HepG2 (cell line): ENCODE measurements around the gene C16orf90. TPM values are rescaled to one million over a fixed set of nuclear protein-coding genes. Genes with fewer than 3 reads are reported as not detected.

ENCODE experiments used
- ATM ChIP-seq: fragments of 450-650 bp; IDR thresholded peaks from 2 replicates; pipeline ENCODE4 v1.7.1; 2017; ENCODE audit warnings: mild to moderate bottlenecking, borderline replicate concordance
- ETV6 ChIP-seq: sonication (generic); formaldehyde crosslinking; conservative IDR thresholded peaks from 2 replicates; pipeline ENCODE4 v1.4.0; 2020; ENCODE audit warnings: missing genetic modification reagents
- GABPA ChIP-seq, 2 experiments: IDR thresholded peaks; 2 replicates each; pipeline ENCODE4 v1.6.1; 2011 to 2016; ENCODE audit warnings: low read depth in 2 of 2, low read length in 1 of 2, missing biosample characterization in 1 of 2, missing genetic modification characterization in 1 of 2
- GABPB1 ChIP-seq: IDR thresholded peaks from 2 replicates; pipeline ENCODE4 v1.6.1; 2016; ENCODE audit warnings: mild to moderate bottlenecking, missing genetic modification reagents, moderate library complexity, missing compliant biosample characterization
- MAZ ChIP-seq, 2 experiments: sonication (generic) in 1 of 2; formaldehyde crosslinking in 1 of 2; IDR thresholded peaks; 2 replicates each; pipeline versions ENCODE4 v1.5.0 to v1.6.1; 2012 to 2020; ENCODE audit warnings: low read depth in 2 of 2, mild to moderate bottlenecking in 2 of 2, borderline replicate concordance in 1 of 2, improper control_type of control experiment in 1 of 2, low read length in 1 of 2, missing genetic modification reagents in 1 of 2, moderate library complexity in 1 of 2
- MIER3 ChIP-seq: IDR thresholded peaks from 2 replicates; pipeline ENCODE4 v1.6.1; 2016; ENCODE audit warnings: missing compliant biosample characterization, borderline replicate concordance
- PITX1 ChIP-seq: sonication (generic); formaldehyde crosslinking; IDR thresholded peaks from 2 replicates; pipeline ENCODE4 v1.5.1; 2020; ENCODE audit warnings: mild to moderate bottlenecking, missing genetic modification reagents
- POLR2A ChIP-seq, 2 experiments: IDR thresholded peaks; 2 replicates each; pipeline ENCODE4 v1.6.1; 2011; ENCODE audit warnings: low read depth in 2 of 2, low read length in 2 of 2, mild to moderate bottlenecking in 1 of 2, moderate library complexity in 1 of 2; ENCODE audit not compliant: insufficient read depth in 1 of 2
- ZBTB38 ChIP-seq: sonication (generic); formaldehyde crosslinking; IDR thresholded peaks from 2 replicates; pipeline ENCODE4 v1.5.1; 2020; ENCODE audit warnings: mild to moderate bottlenecking, missing genetic modification reagents
- ZFP36L2 ChIP-seq: sonication (generic); formaldehyde crosslinking; IDR thresholded peaks from 2 replicates; pipeline ENCODE4 v1.4.0; 2020; ENCODE audit warnings: missing genetic modification reagents
- ZNF816 ChIP-seq: sonication (generic); formaldehyde crosslinking; IDR thresholded peaks from 2 replicates; pipeline ENCODE4 v1.8.0; 2022; ENCODE audit warnings: missing genetic modification reagents, mild to moderate bottlenecking, borderline replicate concordance
- polyA plus RNA-seq, 8 experiments: library from polyadenylated mRNA; depleted of rRNA in 3 of 8; stranded (reverse) in 7 of 8; unstranded in 1 of 8; fragments of >200 nt; fragmentation: Illumina TruSeq in 4 of 8; extraction: Trizol in 4 of 8; gene quantifications; 2 replicates each; pipeline versions ENCODE4 v1.2.1 to v1.2.3, GENCODE V29; 2011 to 2016; ENCODE audit warnings: low read depth in 4 of 8, missing spikeins in 1 of 8, mixed read lengths in 1 of 8; ENCODE audit not compliant: insufficient read depth in 1 of 8
- total RNA-seq, 5 experiments: library from RNA; depleted of rRNA; stranded (reverse); fragments of >200 nt; fragmentation: Illumina TruSeq; extraction: Trizol; gene quantifications; 2 replicates each; pipeline ENCODE4 v1.2.3, GENCODE V29; 2016; ENCODE audit warnings: low read depth in 1 of 5
- TF ChIP-seq, protein P1 (sequence below): sonication (generic); formaldehyde crosslinking; IDR thresholded peaks from 2 replicates; pipeline ENCODE4 v1.4.0; 2020; ENCODE audit warnings: missing genetic modification reagents
- TF ChIP-seq, protein P2 (sequence below): sonication (generic); formaldehyde crosslinking; IDR thresholded peaks from 2 replicates; pipeline ENCODE4 v1.4.0; 2020; ENCODE audit warnings: missing genetic modification reagents
- TF ChIP-seq, protein P3 (sequence below): sonication (generic); formaldehyde crosslinking; IDR thresholded peaks from 2 replicates; pipeline ENCODE4 v1.4.0; 2020; ENCODE audit warnings: mild to moderate bottlenecking, missing genetic modification reagents
- TF ChIP-seq, protein P4 (sequence below): IDR thresholded peaks from 2 replicates; pipeline ENCODE4 v1.6.1; 2016; ENCODE audit warnings: low read depth, borderline replicate concordance
- TF ChIP-seq, protein P5 (sequence below): IDR thresholded peaks from 2 replicates; pipeline ENCODE4 v1.6.1; 2016; ENCODE audit warnings: missing genetic modification reagents, missing compliant biosample characterization
- TF ChIP-seq, protein P6 (sequence below), 2 experiments: IDR thresholded peaks; 2 replicates each; pipeline ENCODE4 v1.6.1; 2011 to 2012; ENCODE audit warnings: low read length in 2 of 2, borderline replicate concordance in 1 of 2, low read depth in 1 of 2, mild to moderate bottlenecking in 1 of 2, moderate library complexity in 1 of 2

The C16orf90 gene
- total and polyA plus RNA-seq, 2 of the 13 experiments (the other 11 are each of a cell fraction or from before 2014, with no cell fraction given), result not detected

DNA sequence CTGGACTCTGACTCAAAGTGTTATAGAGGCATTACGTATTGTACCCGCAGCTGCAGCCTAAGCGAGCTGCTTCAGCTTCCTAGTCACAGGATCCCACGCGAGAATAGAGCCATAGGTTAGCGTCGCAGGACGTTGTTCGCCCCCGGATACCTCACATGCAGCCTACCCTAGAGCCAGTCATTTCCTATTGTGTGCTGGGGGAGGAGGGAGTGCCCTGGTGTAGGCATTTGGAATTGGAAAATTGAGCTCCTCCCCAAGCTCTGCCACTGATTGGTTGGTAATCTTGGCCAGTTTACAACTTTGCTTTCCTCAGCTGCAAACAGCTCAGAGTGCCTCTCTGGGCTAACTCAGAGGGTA is 51.3 kb downstream of the C16orf90 start (continued):
- TF ChIP-seq, protein P1, sequence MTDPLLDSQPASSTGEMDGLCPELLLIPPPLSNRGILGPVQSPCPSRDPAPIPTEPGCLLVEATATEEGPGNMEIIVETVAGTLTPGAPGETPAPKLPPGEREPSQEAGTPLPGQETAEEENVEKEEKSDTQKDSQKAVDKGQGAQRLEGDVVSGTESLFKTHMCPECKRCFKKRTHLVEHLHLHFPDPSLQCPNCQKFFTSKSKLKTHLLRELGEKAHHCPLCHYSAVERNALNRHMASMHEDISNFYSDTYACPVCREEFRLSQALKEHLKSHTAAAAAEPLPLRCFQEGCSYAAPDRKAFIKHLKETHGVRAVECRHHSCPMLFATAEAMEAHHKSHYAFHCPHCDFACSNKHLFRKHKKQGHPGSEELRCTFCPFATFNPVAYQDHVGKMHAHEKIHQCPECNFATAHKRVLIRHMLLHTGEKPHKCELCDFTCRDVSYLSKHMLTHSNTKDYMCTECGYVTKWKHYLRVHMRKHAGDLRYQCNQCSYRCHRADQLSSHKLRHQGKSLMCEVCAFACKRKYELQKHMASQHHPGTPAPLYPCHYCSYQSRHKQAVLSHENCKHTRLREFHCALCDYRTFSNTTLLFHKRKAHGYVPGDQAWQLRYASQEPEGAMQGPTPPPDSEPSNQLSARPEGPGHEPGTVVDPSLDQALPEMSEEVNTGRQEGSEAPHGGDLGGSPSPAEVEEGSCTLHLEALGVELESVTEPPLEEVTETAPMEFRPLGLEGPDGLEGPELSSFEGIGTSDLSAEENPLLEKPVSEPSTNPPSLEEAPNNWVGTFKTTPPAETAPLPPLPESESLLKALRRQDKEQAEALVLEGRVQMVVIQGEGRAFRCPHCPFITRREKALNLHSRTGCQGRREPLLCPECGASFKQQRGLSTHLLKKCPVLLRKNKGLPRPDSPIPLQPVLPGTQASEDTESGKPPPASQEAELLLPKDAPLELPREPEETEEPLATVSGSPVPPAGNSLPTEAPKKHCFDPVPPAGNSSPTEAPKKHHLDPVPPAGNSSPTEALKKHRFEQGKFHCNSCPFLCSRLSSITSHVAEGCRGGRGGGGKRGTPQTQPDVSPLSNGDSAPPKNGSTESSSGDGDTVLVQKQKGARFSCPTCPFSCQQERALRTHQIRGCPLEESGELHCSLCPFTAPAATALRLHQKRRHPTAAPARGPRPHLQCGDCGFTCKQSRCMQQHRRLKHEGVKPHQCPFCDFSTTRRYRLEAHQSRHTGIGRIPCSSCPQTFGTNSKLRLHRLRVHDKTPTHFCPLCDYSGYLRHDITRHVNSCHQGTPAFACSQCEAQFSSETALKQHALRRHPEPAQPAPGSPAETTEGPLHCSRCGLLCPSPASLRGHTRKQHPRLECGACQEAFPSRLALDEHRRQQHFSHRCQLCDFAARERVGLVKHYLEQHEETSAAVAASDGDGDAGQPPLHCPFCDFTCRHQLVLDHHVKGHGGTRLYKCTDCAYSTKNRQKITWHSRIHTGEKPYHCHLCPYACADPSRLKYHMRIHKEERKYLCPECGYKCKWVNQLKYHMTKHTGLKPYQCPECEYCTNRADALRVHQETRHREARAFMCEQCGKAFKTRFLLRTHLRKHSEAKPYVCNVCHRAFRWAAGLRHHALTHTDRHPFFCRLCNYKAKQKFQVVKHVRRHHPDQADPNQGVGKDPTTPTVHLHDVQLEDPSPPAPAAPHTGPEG, result no peak
- TF ChIP-seq ATM, result no peak
- TF ChIP-seq MIER3, result no peak
- TF ChIP-seq, protein P2, sequence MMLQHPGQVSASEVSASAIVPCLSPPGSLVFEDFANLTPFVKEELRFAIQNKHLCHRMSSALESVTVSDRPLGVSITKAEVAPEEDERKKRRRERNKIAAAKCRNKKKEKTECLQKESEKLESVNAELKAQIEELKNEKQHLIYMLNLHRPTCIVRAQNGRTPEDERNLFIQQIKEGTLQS (CRISPR knock-in tag), result no peak
- TF ChIP-seq GABPB1 (CRISPR knock-in tag), result no peak
- TF ChIP-seq ZNF816 (CRISPR knock-in tag), result no peak
- no peak for TF ChIP-seq PITX1 (CRISPR knock-in tag)
- TF ChIP-seq, protein P3, sequence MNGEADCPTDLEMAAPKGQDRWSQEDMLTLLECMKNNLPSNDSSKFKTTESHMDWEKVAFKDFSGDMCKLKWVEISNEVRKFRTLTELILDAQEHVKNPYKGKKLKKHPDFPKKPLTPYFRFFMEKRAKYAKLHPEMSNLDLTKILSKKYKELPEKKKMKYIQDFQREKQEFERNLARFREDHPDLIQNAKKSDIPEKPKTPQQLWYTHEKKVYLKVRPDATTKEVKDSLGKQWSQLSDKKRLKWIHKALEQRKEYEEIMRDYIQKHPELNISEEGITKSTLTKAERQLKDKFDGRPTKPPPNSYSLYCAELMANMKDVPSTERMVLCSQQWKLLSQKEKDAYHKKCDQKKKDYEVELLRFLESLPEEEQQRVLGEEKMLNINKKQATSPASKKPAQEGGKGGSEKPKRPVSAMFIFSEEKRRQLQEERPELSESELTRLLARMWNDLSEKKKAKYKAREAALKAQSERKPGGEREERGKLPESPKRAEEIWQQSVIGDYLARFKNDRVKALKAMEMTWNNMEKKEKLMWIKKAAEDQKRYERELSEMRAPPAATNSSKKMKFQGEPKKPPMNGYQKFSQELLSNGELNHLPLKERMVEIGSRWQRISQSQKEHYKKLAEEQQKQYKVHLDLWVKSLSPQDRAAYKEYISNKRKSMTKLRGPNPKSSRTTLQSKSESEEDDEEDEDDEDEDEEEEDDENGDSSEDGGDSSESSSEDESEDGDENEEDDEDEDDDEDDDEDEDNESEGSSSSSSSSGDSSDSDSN (CRISPR knock-in tag), result no peak
- TF ChIP-seq POLR2A (IDR thresholded peaks at IDR 0.05; ENCODE audit: insufficient read depth in 1 of 2, low read depth in 2 of 2, low read length in 2 of 2), result peak; percentile 73 to 76
- TF ChIP-seq MAZ (IDR thresholded peaks at IDR 0.05; ENCODE audit: borderline replicate concordance, low read depth, low read length), result no peak
- 0 out of 2 replicates have a peak, but pooled peaks have one; percentile 8 for TF ChIP-seq MAZ (CRISPR knock-in tag; IDR thresholded peaks at IDR 0.05; ENCODE audit: low read depth)
- TF ChIP-seq, protein P4, sequence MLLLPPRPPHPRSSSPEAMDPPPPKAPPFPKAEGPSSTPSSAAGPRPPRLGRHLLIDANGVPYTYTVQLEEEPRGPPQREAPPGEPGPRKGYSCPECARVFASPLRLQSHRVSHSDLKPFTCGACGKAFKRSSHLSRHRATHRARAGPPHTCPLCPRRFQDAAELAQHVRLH (CRISPR knock-in tag), result no peak
- no peak for TF ChIP-seq ZFP36L2 (CRISPR knock-in tag)
- peak; percentile 49; the same call in 1 of the 2 replicates for TF ChIP-seq ZBTB38
- peak; percentile 23; the same call in 1 of the 2 replicates for TF ChIP-seq GABPA (IDR thresholded peaks at IDR 0.05; ENCODE audit: low read depth, low read length)
- TF ChIP-seq GABPA (CRISPR knock-in tag; IDR thresholded peaks at IDR 0.05; ENCODE audit: low read depth), result no peak
- TF ChIP-seq, protein P5, sequence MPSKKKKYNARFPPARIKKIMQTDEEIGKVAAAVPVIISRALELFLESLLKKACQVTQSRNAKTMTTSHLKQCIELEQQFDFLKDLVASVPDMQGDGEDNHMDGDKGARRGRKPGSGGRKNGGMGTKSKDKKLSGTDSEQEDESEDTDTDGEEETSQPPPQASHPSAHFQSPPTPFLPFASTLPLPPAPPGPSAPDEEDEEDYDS, result peak; percentile 40; the same call in 1 of the 2 replicates
- TF ChIP-seq ETV6 (CRISPR knock-in tag), result no peak
- TF ChIP-seq, protein P6, sequence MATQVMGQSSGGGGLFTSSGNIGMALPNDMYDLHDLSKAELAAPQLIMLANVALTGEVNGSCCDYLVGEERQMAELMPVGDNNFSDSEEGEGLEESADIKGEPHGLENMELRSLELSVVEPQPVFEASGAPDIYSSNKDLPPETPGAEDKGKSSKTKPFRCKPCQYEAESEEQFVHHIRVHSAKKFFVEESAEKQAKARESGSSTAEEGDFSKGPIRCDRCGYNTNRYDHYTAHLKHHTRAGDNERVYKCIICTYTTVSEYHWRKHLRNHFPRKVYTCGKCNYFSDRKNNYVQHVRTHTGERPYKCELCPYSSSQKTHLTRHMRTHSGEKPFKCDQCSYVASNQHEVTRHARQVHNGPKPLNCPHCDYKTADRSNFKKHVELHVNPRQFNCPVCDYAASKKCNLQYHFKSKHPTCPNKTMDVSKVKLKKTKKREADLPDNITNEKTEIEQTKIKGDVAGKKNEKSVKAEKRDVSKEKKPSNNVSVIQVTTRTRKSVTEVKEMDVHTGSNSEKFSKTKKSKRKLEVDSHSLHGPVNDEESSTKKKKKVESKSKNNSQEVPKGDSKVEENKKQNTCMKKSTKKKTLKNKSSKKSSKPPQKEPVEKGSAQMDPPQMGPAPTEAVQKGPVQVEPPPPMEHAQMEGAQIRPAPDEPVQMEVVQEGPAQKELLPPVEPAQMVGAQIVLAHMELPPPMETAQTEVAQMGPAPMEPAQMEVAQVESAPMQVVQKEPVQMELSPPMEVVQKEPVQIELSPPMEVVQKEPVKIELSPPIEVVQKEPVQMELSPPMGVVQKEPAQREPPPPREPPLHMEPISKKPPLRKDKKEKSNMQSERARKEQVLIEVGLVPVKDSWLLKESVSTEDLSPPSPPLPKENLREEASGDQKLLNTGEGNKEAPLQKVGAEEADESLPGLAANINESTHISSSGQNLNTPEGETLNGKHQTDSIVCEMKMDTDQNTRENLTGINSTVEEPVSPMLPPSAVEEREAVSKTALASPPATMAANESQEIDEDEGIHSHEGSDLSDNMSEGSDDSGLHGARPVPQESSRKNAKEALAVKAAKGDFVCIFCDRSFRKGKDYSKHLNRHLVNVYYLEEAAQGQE (IDR thresholded peaks at IDR 0.05; ENCODE audit: borderline replicate concordance in 1 of 2, low read depth in 1 of 2, low read length in 2 of 2), result no peak
